B cell (primary cell): ENCODE data around the gene MCRIP2. TPM values are rescaled to one million over a fixed set of nuclear protein-coding genes. Genes with fewer than 3 reads are reported as not detected.

ENCODE experiments used
- ATAC-seq: fragments of 200-7000 bp; cut with Tn5 transposase; one replicate; pipeline ENCODE4 v1.10.0; 2021; ENCODE audit warnings: low read depth, mild to moderate bottlenecking, moderate number of reproducible peaks, moderate library complexity
- CTCF ChIA-PET: fragments of 350-600 bp; sonication (Branson Sonifier 250); formaldehyde crosslinking; loops from one replicate; lab custom pipeline; 2021; ENCODE audit warnings: antibody characterized with exemption, inconsistent platforms; lab: Charles Lee
- POLR2A ChIA-PET: fragments of 350-600 bp; sonication (Branson Sonifier 250); formaldehyde crosslinking; loops from one replicate; lab custom pipeline; 2021; ENCODE audit warnings: antibody characterized with exemption; lab: Charles Lee
- DNase-seq: peaks from one replicate; pipeline ENCODE4 v3.0.0; 2013
- H2AFZ ChIP-seq: 2 replicates; pipeline ENCODE4 v1.6.1; 2012; ENCODE audit warnings: mild to moderate bottlenecking, low read depth, low read length; ENCODE audit not compliant: insufficient read depth, poor library complexity, severe bottlenecking
- H3K27ac ChIP-seq, 2 donors: 1 replicate in 1 of 2; 2 replicates in 1 of 2; pipeline ENCODE4 v1.5.1; 2012 to 2013; ENCODE audit warnings: low read length in 2 of 2, mild to moderate bottlenecking in 2 of 2, moderate library complexity in 1 of 2
- H3K27me3 ChIP-seq, 4 experiments: fragments of 200-600 bp in 1 of 4; sonication (generic) in 1 of 4; replicated peaks in 1 of 4; 1 replicate in 2 of 4; 2 replicates in 2 of 4; pipeline versions ENCODE4 v1.6.1 to v1.7.0; 2013 to 2016; ENCODE audit warnings: low read length in 3 of 4, mild to moderate bottlenecking in 2 of 4, mixed read lengths in 1 of 4, moderate library complexity in 1 of 4; ENCODE audit not compliant: insufficient read depth in 4 of 4, control insufficient read depth in 3 of 4; ENCODE audit errors: control extremely low read depth in 1 of 4
- H3K36me3 ChIP-seq, 2 experiments: replicated peaks in 1 of 2; 1 replicate in 1 of 2; 2 replicates in 1 of 2; pipeline versions ENCODE4 v1.6.1 to v1.7.1; 2013; ENCODE audit warnings: low read length in 1 of 2; ENCODE audit not compliant: insufficient read depth in 2 of 2, control insufficient read depth in 1 of 2; ENCODE audit errors: control extremely low read depth in 1 of 2, extremely low read depth in 1 of 2
- H3K4me1 ChIP-seq, 2 donors: fragments of 200-600 bp in 1 of 2; sonication (generic) in 1 of 2; 1 replicate in 1 of 2; 2 replicates in 1 of 2; pipeline versions ENCODE4 v1.5.1 to v1.6.1; 2013 to 2017; ENCODE audit warnings: low read length in 2 of 2; ENCODE audit not compliant: control insufficient read depth in 2 of 2, insufficient read depth in 2 of 2
- H3K4me2 ChIP-seq: replicated peaks from 2 replicates; pipeline ENCODE3; 2012; ENCODE audit warnings: mild to moderate bottlenecking, low read depth, low read length; ENCODE audit not compliant: poor library complexity, severe bottlenecking
- H3K4me3 ChIP-seq, 5 experiments: fragments of 200-600 bp in 1 of 5; sonication (generic) in 1 of 5; 1 replicate in 3 of 5; 2 replicates in 2 of 5; pipeline versions ENCODE4 v1.5.1 to v1.7.0; 2011 to 2016; ENCODE audit warnings: low read length in 4 of 5, mild to moderate bottlenecking in 4 of 5, low read depth in 2 of 5, control low read depth in 1 of 5, moderate library complexity in 1 of 5; ENCODE audit not compliant: insufficient read depth in 1 of 5; ENCODE audit errors: control extremely low read depth in 1 of 5, extremely low read depth in 1 of 5
- H3K79me2 ChIP-seq: fragments of 200-600 bp; sonication (generic); one replicate; pipeline ENCODE4 v1.6.0; 2016; ENCODE audit warnings: low read length; ENCODE audit not compliant: control insufficient read depth, insufficient read depth
- H3K9ac ChIP-seq: fragments of 200-600 bp; sonication (generic); 2 replicates; pipeline ENCODE4 v1.6.1; 2017; ENCODE audit warnings: mild to moderate bottlenecking, low read length, moderate library complexity
- H3K9me3 ChIP-seq, 3 donors: one replicate each; pipeline versions ENCODE4 v1.6.1 to v1.7.1; 2013; ENCODE audit warnings: low read length in 2 of 3; ENCODE audit not compliant: control insufficient read depth in 2 of 3, insufficient read depth in 1 of 3; ENCODE audit errors: control extremely low read depth in 1 of 3
- H4K20me1 ChIP-seq: 2 replicates; pipeline ENCODE4 v1.6.0; 2012; ENCODE audit warnings: mild to moderate bottlenecking, low read length; ENCODE audit not compliant: insufficient read depth, control insufficient read depth, poor library complexity, severe bottlenecking
- H3K27ac Mint-ChIP-seq: one replicate; pipeline ENCODE4 v1.8.0; 2021; ENCODE audit warnings: mixed read lengths
- H3K27me3 Mint-ChIP-seq: one replicate; pipeline ENCODE4 v1.8.0; 2021; ENCODE audit warnings: mixed read lengths
- H3K4me1 Mint-ChIP-seq: one replicate; pipeline ENCODE4 v1.8.0; 2021; ENCODE audit warnings: mixed read lengths
- H3K4me3 Mint-ChIP-seq: one replicate; pipeline ENCODE4 v1.8.0; 2021; ENCODE audit warnings: mixed read lengths
- H3K9me3 Mint-ChIP-seq: one replicate; pipeline ENCODE4 v1.8.0; 2022; ENCODE audit warnings: mixed read lengths; ENCODE audit not compliant: insufficient read depth
- EZH2 ChIP-seq: IDR thresholded peaks from 2 replicates; pipeline ENCODE4 v1.6.1; 2012; ENCODE audit warnings: borderline replicate concordance, low read depth, mild to moderate bottlenecking, moderate library complexity, low read length; ENCODE audit not compliant: insufficient read depth, poor library complexity, severe bottlenecking
- WGBS: methylation state at CpG from one replicate; pipeline ENCODE4 v1.1.5; 2013; ENCODE audit warnings: missing lambda C conversion rate; ENCODE audit not compliant: insufficient coverage; 5-methylcytosine and 5-hydroxymethylcytosine counted together
- intact Hi-C: fragments of 100-400 bp; cut with micrococcal nuclease; formaldehyde crosslinking; loops from one replicate; pipeline ENCODE4 v1.10.0; 2022
- polyA plus RNA-seq: library from polyadenylated mRNA; depleted of rRNA; stranded (reverse); fragments of >200 nt; gene quantifications from 2 replicates; pipeline ENCODE4 v1.2.3, GENCODE V29; 2012
- total RNA-seq, 2 donors: library from RNA; stranded (reverse); fragments of 120-200 nt in 1 of 2; gene quantifications; 1 replicate in 1 of 2; 2 replicates in 1 of 2; pipeline versions ENCODE4 v1.2.3 to v1.2.4, GENCODE V29; 2013 to 2022
- TF ChIP-seq, protein P1 (sequence below): fragments of 200-600 bp; IDR thresholded peaks from one replicate; pipeline ENCODE4 v1.8.0; 2022; ENCODE audit warnings: antibody characterized with exemption, mild to moderate bottlenecking

Gene MCRIP2
- total and polyA plus RNA-seq, 2 donors (not counting 1 experiment from before 2014, with no cell fraction given): 29.2 to 46.0 TPM

DNA sequence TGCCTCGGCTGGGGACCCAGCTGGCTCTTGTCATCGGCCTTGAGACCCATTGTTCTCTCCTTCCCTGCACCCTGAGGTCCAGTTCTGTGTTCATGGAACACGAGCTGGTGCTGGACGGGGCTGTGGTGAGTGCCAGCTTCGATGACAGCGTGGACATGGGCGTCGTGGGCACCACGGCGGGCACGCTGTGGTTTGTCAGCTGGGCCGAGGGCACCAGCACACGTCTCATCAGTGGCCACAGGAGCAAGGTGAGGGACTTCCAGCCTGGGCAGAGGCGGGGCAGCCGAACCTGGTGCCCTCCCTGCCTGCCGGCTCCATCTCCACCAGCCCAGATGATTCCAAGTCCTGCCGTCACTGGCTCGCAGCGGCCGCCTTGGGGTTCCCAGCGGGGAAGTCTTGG lies 21.0 kb downstream of the MCRIP2 start:
- DNase-seq (no peak), ATAC-seq (no peak)
- Mint-ChIP-seq H3K9me3 (no peaks in the 10 kb centered on the region), H3K4me3 (no peak overlapping the region), H3K27ac (no peak overlapping the region), H3K4me1 (peaks cover 13% of the 10 kb centered on the region), H3K27me3 (no peaks in the 10 kb centered on the region)
- Histone ChIP-seq H3K4me1 (peaks cover 16 to 28% of the 10 kb centered on the region in 2 donors), H3K79me2 (no peaks in the 10 kb centered on the region), H4K20me1 (no peaks in the 10 kb centered on the region), H3K9ac (no peak overlapping the region), H3K27ac (no peak overlapping the region), H3K4me3 (no peak overlapping the region), H3K4me2 (no peak overlapping the region), H3K9me3 (no peaks in the 10 kb centered on the region), H2AFZ (no peak overlapping the region), H3K36me3 (no peaks in the 10 kb centered on the region), H3K27me3 (no peaks in the 10 kb centered on the region)
- intact Hi-C loops: no loop called here
- POLR2A ChIA-PET: no interaction called here
- TF ChIP-seq, protein P1, sequence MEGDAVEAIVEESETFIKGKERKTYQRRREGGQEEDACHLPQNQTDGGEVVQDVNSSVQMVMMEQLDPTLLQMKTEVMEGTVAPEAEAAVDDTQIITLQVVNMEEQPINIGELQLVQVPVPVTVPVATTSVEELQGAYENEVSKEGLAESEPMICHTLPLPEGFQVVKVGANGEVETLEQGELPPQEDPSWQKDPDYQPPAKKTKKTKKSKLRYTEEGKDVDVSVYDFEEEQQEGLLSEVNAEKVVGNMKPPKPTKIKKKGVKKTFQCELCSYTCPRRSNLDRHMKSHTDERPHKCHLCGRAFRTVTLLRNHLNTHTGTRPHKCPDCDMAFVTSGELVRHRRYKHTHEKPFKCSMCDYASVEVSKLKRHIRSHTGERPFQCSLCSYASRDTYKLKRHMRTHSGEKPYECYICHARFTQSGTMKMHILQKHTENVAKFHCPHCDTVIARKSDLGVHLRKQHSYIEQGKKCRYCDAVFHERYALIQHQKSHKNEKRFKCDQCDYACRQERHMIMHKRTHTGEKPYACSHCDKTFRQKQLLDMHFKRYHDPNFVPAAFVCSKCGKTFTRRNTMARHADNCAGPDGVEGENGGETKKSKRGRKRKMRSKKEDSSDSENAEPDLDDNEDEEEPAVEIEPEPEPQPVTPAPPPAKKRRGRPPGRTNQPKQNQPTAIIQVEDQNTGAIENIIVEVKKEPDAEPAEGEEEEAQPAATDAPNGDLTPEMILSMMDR: no peak
- TF ChIP-seq EZH2: no peak
- CTCF ChIA-PET: interaction anchor here (1.1 to 1.2 kb wide), 3 partner anchors 11 to 72 kb away, joined by 3 to 5 read pairs (median 4); partner anchors contain the start of gene METTL26
- WGBS: 95% methylated on average over 21 of the region's 21 CpGs

GRCh38 chr16:666572-666971 lies 24.9 kb downstream of the MCRIP2 start:
- no peak for ATAC-seq
- CTCF ChIA-PET: interaction anchor here (0.6 to 2.4 kb wide), 2 partner anchors 15 to 484 kb away, joined by 3 to 7 read pairs; no protein-coding TSS in a partner anchor
- TF ChIP-seq, protein P1: no peak
- no peak for TF ChIP-seq EZH2

More at GRCh38 chr16:666572-666971, 24.9 kb downstream of the MCRIP2 start:
- no peak overlapping the region for H3K9ac ChIP-seq
- peaks cover 15 to 28% of the 10 kb centered on the region in 2 donors for H3K4me1 ChIP-seq
- H3K4me3 Mint-ChIP-seq: no peak overlapping the region
- H3K4me3 ChIP-seq: no peak overlapping the region
- H3K4me2 ChIP-seq: no peak overlapping the region
- no peaks in the 10 kb centered on the region for H3K27me3 ChIP-seq
- H3K9me3 Mint-ChIP-seq: no peaks in the 10 kb centered on the region
- no peaks in the 10 kb centered on the region for H3K27me3 Mint-ChIP-seq
- H3K27ac Mint-ChIP-seq: no peak overlapping the region
- H4K20me1 ChIP-seq: peaks cover 28% of the 10 kb centered on the region
- no peaks in the 10 kb centered on the region for H3K9me3 ChIP-seq
- intact Hi-C loops: loop anchor here (2.0 to 5.0 kb wide), 2 partner anchors 18 to 274 kb away; partner anchors contain the start of gene WDR90
- POLR2A ChIA-PET: interaction anchor here (1.6 kb wide), 1 partner anchor 17 kb away, joined by 4 read pairs; the partner anchor contains the start of gene JMJD8
- H3K79me2 ChIP-seq: peaks cover 5% of the 10 kb centered on the region
- H2AFZ ChIP-seq: no peak overlapping the region
- H3K27ac ChIP-seq: no peak overlapping the region
- 89% methylated on average over 13 of the region's 13 CpGs for WGBS
- no peak for DNase-seq
- H3K36me3 ChIP-seq: peaks cover 0 to 16% of the 10 kb centered on the region in 2 experiments
- peaks cover 12% of the 10 kb centered on the region for H3K4me1 Mint-ChIP-seq
